Stomach (tissue), 4 donors: ENCODE results near the gene FAM53C.

Experiments used
- CTCF ChIP-seq, 7 experiments: fragments of 450-650 bp in 4 of 7; fragments of 200-600 bp in 3 of 7; sonication (generic) in 3 of 7; IDR thresholded peaks; one replicate each; pipeline ENCODE4 v1.5.1; 2016 to 2019; ENCODE audit warnings: antibody characterized with exemption in 7 of 7, control low read depth in 2 of 7, mild to moderate bottlenecking in 1 of 7
- POLR2A ChIP-seq, 4 donors: fragments of 450-650 bp; IDR thresholded peaks; one replicate each; pipeline ENCODE4 v1.6.1; 2016; ENCODE audit warnings: antibody characterized with exemption in 4 of 4, control low read depth in 2 of 4, mild to moderate bottlenecking in 1 of 4, moderate library complexity in 1 of 4

- TF ChIP-seq POLR2A (IDR thresholded peaks at IDR 0.05), result no peak
- TF ChIP-seq CTCF (IDR thresholded peaks at IDR 0.05), result no peak
These were observed 34.2 kb downstream of the FAM53C start for GRCh38 chr5:138372225-138372624.
